Chondrocyte (in vitro differentiated cells): Measurements from ENCODE around the gene PACS2. TPM values are rescaled to one million over a fixed set of nuclear protein-coding genes. Genes with fewer than 3 reads are reported as not detected.
"Not testable (repeated sequence)": the region's sequence is repeated elsewhere in the genome, so short reads cannot be mapped to it uniquely, and the experiment has no call there.

ENCODE experiments used
- DNase-seq: peaks from one replicate; pipeline ENCODE4 v3.0.0; 2021; ENCODE audit warnings: mixed read lengths, low spot score
- H3K27ac Mint-ChIP-seq: one replicate; pipeline ENCODE4 v1.8.0; 2021; ENCODE audit warnings: mild to moderate bottlenecking, moderate library complexity, mixed read lengths; ENCODE audit not compliant: unreplicated experiment
- H3K27me3 Mint-ChIP-seq: 2 replicates; pipeline ENCODE4 v1.8.0; 2021; ENCODE audit warnings: low read depth, mixed read lengths
- H3K36me3 Mint-ChIP-seq: 2 replicates; pipeline ENCODE4 v1.8.0; 2021; ENCODE audit warnings: low read depth, mixed read lengths
- H3K4me1 Mint-ChIP-seq: 2 replicates; pipeline ENCODE4 v1.8.0; 2021; ENCODE audit warnings: low read depth, mild to moderate bottlenecking, mixed read lengths
- H3K4me3 Mint-ChIP-seq: one replicate; pipeline ENCODE4 v1.8.0; 2021; ENCODE audit warnings: mild to moderate bottlenecking, moderate library complexity, mixed read lengths; ENCODE audit not compliant: unreplicated experiment
- H3K9me3 Mint-ChIP-seq: 2 replicates; pipeline ENCODE4 v1.8.0; 2021; ENCODE audit warnings: low read depth, mixed read lengths
- CTCF ChIP-seq: fragments of 200-600 bp; sonication (generic); IDR thresholded peaks from 2 replicates; pipeline ENCODE4 v1.5.0; 2021; ENCODE audit warnings: antibody characterized with exemption, mild to moderate bottlenecking, moderate library complexity
- total RNA-seq: library from RNA; stranded (reverse); gene quantifications from 3 replicates; pipeline ENCODE4 v1.2.1, GENCODE V29; 2021

The PACS2 gene
- total RNA-seq, 1 donor from 2014 or later, result 82.6 TPM

- no peaks in the 10 kb centered on the region for H3K36me3 Mint-ChIP-seq
- H3K4me1 Mint-ChIP-seq, result peaks cover 9% of the 10 kb centered on the region
- no peaks in the 10 kb centered on the region for H3K9me3 Mint-ChIP-seq
- no peak for DNase-seq
- peak; percentile 26 for TF ChIP-seq CTCF
- no peak overlapping the region for H3K27ac Mint-ChIP-seq
- no peaks in the 10 kb centered on the region for H3K27me3 Mint-ChIP-seq
- no peak overlapping the region for H3K4me3 Mint-ChIP-seq
Measured at GRCh38 chr14:105290621-105291346, 23.8 kb upstream of the PACS2 start.

- H3K4me1 Mint-ChIP-seq, result peaks cover 10% of the 10 kb centered on the region
- no peak for TF ChIP-seq CTCF
- DNase-seq, result no peak
- no peak overlapping the region for H3K4me3 Mint-ChIP-seq
- H3K36me3 Mint-ChIP-seq, result no peaks in the 10 kb centered on the region
- H3K27ac Mint-ChIP-seq, result no peak overlapping the region
- H3K27me3 Mint-ChIP-seq, result no peaks in the 10 kb centered on the region
- no peaks in the 10 kb centered on the region for H3K9me3 Mint-ChIP-seq
Measured at GRCh38 chr14:105292826-105293711, 21.5 kb upstream of the PACS2 start.

- no peak for DNase-seq
- Mint-ChIP-seq H3K27me3 (no peaks in the 10 kb centered on the region), H3K4me1 (peaks cover 16% of the 10 kb centered on the region), H3K4me3 (no peak overlapping the region), H3K36me3 (no peaks in the 10 kb centered on the region), H3K9me3 (no peaks in the 10 kb centered on the region), H3K27ac (peak overlapping the region; percentile 30)
- no peak for TF ChIP-seq CTCF
Measured at GRCh38 chr14:105294142-105294597, 20.4 kb upstream of the PACS2 start.

GRCh38 chr14:105297311-105297710 lies 17.2 kb upstream of the PACS2 start:
- H3K4me3 Mint-ChIP-seq, DNase-seq, H3K36me3 Mint-ChIP-seq, H3K9me3 Mint-ChIP-seq, H3K27me3 Mint-ChIP-seq: not testable (repeated sequence)
- H3K27ac Mint-ChIP-seq, result peak overlapping the region; percentile 17
- peaks cover 26% of the 10 kb centered on the region for H3K4me1 Mint-ChIP-seq

- Mint-ChIP-seq H3K36me3 (no peaks in the 10 kb centered on the region), H3K4me3 (peak overlapping the region; percentile 75), H3K27ac (peak overlapping the region; percentile 75)
Measured at GRCh38 chr14:105299654-105300541, 14.7 kb upstream of the PACS2 start.

More at GRCh38 chr14:105299654-105300541, 14.7 kb upstream of the PACS2 start:
- peak; percentile 3 for TF ChIP-seq CTCF
- H3K9me3 Mint-ChIP-seq, result no peaks in the 10 kb centered on the region
- H3K4me1 Mint-ChIP-seq, result peaks cover 18% of the 10 kb centered on the region
- no peaks in the 10 kb centered on the region for H3K27me3 Mint-ChIP-seq
- no peak for DNase-seq
